HEK293 (cell line): Measurements from ENCODE around the gene DPCD.

Source experiments
- CTCF ChIA-PET: fragments of 350-600 bp; formaldehyde crosslinking; extraction: SDS; loops from one replicate; lab custom pipeline; 2021; ENCODE audit warnings: antibody characterized with exemption; lab: Yijun Ruan, JAX
- POLR2A ChIA-PET: fragments of 300-600 bp; formaldehyde crosslinking; extraction: SDS; loops from one replicate; lab custom pipeline; 2020; ENCODE audit warnings: antibody characterized with exemption, inconsistent platforms; lab: Yijun Ruan, JAX
- H3K27ac ChIP-seq: fragments of 200-500 bp; sonication (Bioruptor generic); 2 replicates; pipeline ENCODE4 v1.5.1; 2014; ENCODE audit warnings: low read depth, low read length, control low read depth, inconsistent platforms; ENCODE audit errors: extremely low read depth
- H3K36me3 ChIP-seq, 2 experiments: fragments of 200-500 bp in 1 of 2; sonication (Bioruptor generic) in 1 of 2; 1 replicate in 1 of 2; 2 replicates in 1 of 2; pipeline ENCODE4 v1.5.1; 2014 to 2017; ENCODE audit warnings: inconsistent platforms in 2 of 2, low read length in 2 of 2; ENCODE audit not compliant: control insufficient read depth in 2 of 2, insufficient read depth in 1 of 2
- H3K4me1 ChIP-seq: fragments of 200-500 bp; sonication (Bioruptor generic); 2 replicates; pipeline ENCODE4 v1.5.1; 2014; ENCODE audit warnings: mild to moderate bottlenecking, low read length, inconsistent platforms; ENCODE audit not compliant: control insufficient read depth, insufficient read depth
- H3K4me3 ChIP-seq: 2 replicates; pipeline ENCODE4 v1.5.1; 2011; ENCODE audit warnings: low read depth, mild to moderate bottlenecking, control low read depth, low read length, moderate library complexity
- H3K9me3 ChIP-seq: fragments of 200-500 bp; sonication (Bioruptor generic); 2 replicates; pipeline ENCODE4 v1.5.1; 2014; ENCODE audit warnings: low read depth, low read length, inconsistent platforms; ENCODE audit not compliant: control insufficient read depth, insufficient read depth
- CTCF ChIP-seq: fragments of 450-650 bp; formaldehyde crosslinking; IDR thresholded peaks from 2 replicates; pipeline ENCODE4 v1.5.1; 2016; ENCODE audit warnings: missing biosample characterization, missing genetic modification characterization
- HIC1 ChIP-seq: fragments of 450-650 bp; formaldehyde crosslinking; IDR thresholded peaks from 2 replicates; pipeline ENCODE4 v1.5.1; 2016; ENCODE audit warnings: missing biosample characterization, missing genetic modification characterization
- IKZF3 ChIP-seq: fragments of 450-650 bp; IDR thresholded peaks from 2 replicates; pipeline ENCODE4 v1.5.0; 2018; ENCODE audit warnings: missing biosample characterization, mild to moderate bottlenecking, missing genetic modification characterization, moderate library complexity
- PRDM4 ChIP-seq: fragments of 450-650 bp; formaldehyde crosslinking; IDR thresholded peaks from 2 replicates; pipeline ENCODE4 v1.5.1; 2017; ENCODE audit warnings: missing biosample characterization, missing genetic modification characterization
- REST ChIP-seq: fragments of 450-650 bp; formaldehyde crosslinking; IDR thresholded peaks from 2 replicates; pipeline ENCODE4 v1.5.1; 2016; ENCODE audit warnings: missing biosample characterization, missing genetic modification characterization
- SCRT1 ChIP-seq: fragments of 450-650 bp; formaldehyde crosslinking; IDR thresholded peaks from 2 replicates; pipeline ENCODE4 v1.5.1; 2016; ENCODE audit warnings: missing biosample characterization, missing genetic modification characterization, borderline replicate concordance
- TSHZ1 ChIP-seq: fragments of 450-650 bp; formaldehyde crosslinking; IDR thresholded peaks from 2 replicates; pipeline ENCODE4 v1.5.1; 2016; ENCODE audit warnings: missing biosample characterization, missing genetic modification characterization, borderline replicate concordance
- ZNF10 ChIP-seq: fragments of 450-650 bp; formaldehyde crosslinking; IDR thresholded peaks from 2 replicates; pipeline ENCODE4 v1.5.1; 2017; ENCODE audit warnings: missing biosample characterization, missing genetic modification characterization
- ZNF155 ChIP-seq: fragments of 450-650 bp; formaldehyde crosslinking; IDR thresholded peaks from 2 replicates; pipeline ENCODE4 v1.5.1; 2016; ENCODE audit warnings: missing biosample characterization, missing genetic modification characterization
- ZNF239 ChIP-seq: fragments of 450-650 bp; formaldehyde crosslinking; IDR thresholded peaks from 2 replicates; pipeline ENCODE4 v1.5.1; 2016; ENCODE audit warnings: missing biosample characterization, missing genetic modification characterization
- ZNF280D ChIP-seq: fragments of 450-650 bp; formaldehyde crosslinking; IDR thresholded peaks from 2 replicates; pipeline ENCODE4 v1.5.1; 2016; ENCODE audit warnings: missing biosample characterization, missing genetic modification characterization
- ZNF292 ChIP-seq: fragments of 450-650 bp; formaldehyde crosslinking; IDR thresholded peaks from 2 replicates; pipeline ENCODE4 v1.5.1; 2016; ENCODE audit warnings: low read depth, missing biosample characterization, missing genetic modification characterization, borderline replicate concordance
- ZNF426 ChIP-seq: fragments of 450-650 bp; formaldehyde crosslinking; IDR thresholded peaks from 2 replicates; pipeline ENCODE4 v1.5.1; 2017; ENCODE audit warnings: missing biosample characterization, missing genetic modification characterization, mild to moderate bottlenecking, inconsistent platforms, moderate library complexity
- ZNF658 ChIP-seq: fragments of 450-650 bp; formaldehyde crosslinking; IDR thresholded peaks from 2 replicates; pipeline ENCODE4; 2016; ENCODE audit warnings: missing biosample characterization, missing genetic modification characterization

Gene DPCD

GRCh38 chr10:101571271-101571925, 16.7 kb upstream of the DPCD start:
- Histone ChIP-seq H3K36me3 (no peaks in the 10 kb centered on the region), H3K4me1 (peaks cover 3% of the 10 kb centered on the region), H3K27ac (no peak overlapping the region), H3K4me3 (no peak overlapping the region), H3K9me3 (0 out of 2 replicates have a peak, but pooled peaks cover 2% of the 10 kb centered on the region)
- POLR2A ChIA-PET: interaction anchor here (1.0 to 1.3 kb wide), 3 partner anchors 17 to 357 kb away, joined by 3 to 7 read pairs (median 4); partner anchors contain the start of genes DPCD and POLL
- CTCF ChIA-PET: interaction anchor here (0.6 to 3.8 kb wide), 34 partner anchors 11 to 1666 kb away, joined by 3 to 77 read pairs (median 4); no protein-coding TSS in a partner anchor
- no peak for TF ChIP-seq ZNF426 (tag by site-specific recombination)
- no peak for TF ChIP-seq HIC1 (tag by site-specific recombination)
- TF ChIP-seq PRDM4 (tag by site-specific recombination): peak; percentile 54; the same call in 1 of the 2 replicates
- no peak for TF ChIP-seq TSHZ1

- H3K4me1 ChIP-seq: peaks cover 3% of the 10 kb centered on the region
- no peak overlapping the region for H3K27ac ChIP-seq
- no peak overlapping the region for H3K4me3 ChIP-seq
- no peaks in the 10 kb centered on the region for H3K36me3 ChIP-seq
- 0 out of 2 replicates have a peak, but pooled peaks cover 2% of the 10 kb centered on the region for H3K9me3 ChIP-seq
- CTCF ChIA-PET: interaction anchor here (0.6 to 3.8 kb wide), 8 partner anchors 25 to 358 kb away, joined by 3 to 77 read pairs (median 4); no protein-coding TSS in a partner anchor
- POLR2A ChIA-PET: interaction anchor here (1.1 to 1.2 kb wide), 2 partner anchors 16 kb away, joined by 3 read pairs; partner anchors contain the start of genes DPCD and POLL
- no peak for TF ChIP-seq ZNF155 (tag by site-specific recombination)
- no peak for TF ChIP-seq ZNF10 (tag by site-specific recombination)
- TF ChIP-seq ZNF658 (tag by site-specific recombination): no peak
- TF ChIP-seq IKZF3 (tag by site-specific recombination): no peak
- no peak for TF ChIP-seq ZNF280D (tag by site-specific recombination)
- TF ChIP-seq ZNF292 (tag by site-specific recombination): no peak
- no peak for TF ChIP-seq REST (tag by site-specific recombination)
- no peak for TF ChIP-seq CTCF (tag by site-specific recombination)
- no peak for TF ChIP-seq ZNF239 (tag by site-specific recombination)
- TF ChIP-seq SCRT1: no peak
These were observed 16.0 kb upstream of the DPCD start for GRCh38 chr10:101572126-101572525.
